Limb (tissue), 2 donors: Measurements from ENCODE around the gene SPTSSB.

Source experiments
- DNase-seq, 2 donors: peaks; one replicate each; pipeline ENCODE4 v3.0.0-alpha.2; 2016; ENCODE audit errors: extremely low spot score in 2 of 2

SPTSSB gene, protein sequence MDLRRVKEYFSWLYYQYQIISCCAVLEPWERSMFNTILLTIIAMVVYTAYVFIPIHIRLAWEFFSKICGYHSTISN

DNA sequence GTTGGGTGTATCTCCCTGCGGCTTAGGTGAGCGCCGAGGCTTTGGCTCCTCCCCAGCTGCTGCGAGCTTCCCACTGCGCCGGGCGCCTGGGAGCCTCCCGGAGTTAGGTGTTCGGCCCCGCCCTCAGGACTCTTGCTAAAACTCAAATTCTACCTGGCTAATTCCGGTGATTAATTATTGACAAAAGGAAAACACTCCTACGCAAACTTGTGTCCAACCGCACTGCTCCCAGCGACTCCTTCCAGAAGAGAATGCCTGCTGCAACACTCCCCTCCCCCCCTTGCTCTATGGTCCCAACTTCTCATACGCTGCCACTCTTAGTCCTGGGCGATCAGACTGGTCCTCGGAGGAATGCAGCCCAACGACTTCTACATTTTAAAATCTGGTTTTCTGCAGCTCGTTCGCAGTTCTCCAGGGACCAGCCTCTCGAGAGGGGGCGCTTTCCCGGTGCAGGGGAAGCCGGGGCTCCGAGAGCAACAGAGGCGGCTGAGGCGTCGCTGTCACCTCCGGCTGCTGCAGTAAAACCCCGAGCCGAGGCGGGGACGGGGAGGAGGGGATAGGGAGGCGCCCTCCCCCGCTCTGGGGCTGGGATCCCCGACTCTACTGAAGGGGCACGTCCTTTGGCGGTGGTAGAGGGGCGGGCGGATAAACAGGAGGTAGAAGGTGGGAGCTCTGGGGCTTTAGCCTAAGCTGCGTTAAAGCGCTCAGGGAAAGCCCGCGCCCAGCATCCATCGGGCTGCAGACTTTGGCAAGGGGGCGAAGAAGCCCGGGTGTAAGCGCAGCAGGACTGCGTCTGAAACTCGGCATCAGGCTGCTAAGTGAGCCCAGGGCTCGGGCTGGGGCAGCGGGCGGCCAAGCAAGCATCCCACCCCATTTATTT is at the start of gene SPTSSB:
Gene SPTSSB, minus strand, starts transcription at position 77 of the 880 bp plus-strand sequence. CDS start 25,194 bp downstream, outside the sequence.
- DNase-seq, result peak in 1 of 2 donors; percentile 66

DNA sequence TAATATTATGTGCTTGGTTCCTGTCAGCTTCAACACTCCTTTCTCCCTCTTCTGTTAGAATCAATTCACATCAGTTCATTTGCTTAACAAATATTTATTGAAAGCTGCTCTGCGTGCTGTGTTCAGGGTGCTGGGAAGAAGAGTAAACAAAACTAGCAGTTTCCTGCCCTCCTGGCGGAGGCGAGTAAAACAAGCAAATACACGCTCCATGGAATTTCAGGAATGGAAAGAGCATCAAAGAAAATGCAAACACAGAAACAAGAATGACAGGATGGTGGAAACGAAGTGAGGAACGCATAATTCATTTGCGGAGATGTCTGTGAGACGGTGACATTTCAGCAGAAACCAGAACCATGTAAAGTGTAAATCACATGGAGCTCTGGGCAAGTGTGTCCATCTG is 49.4 kb upstream of the SPTSSB start:
- DNase-seq, result no peak

DNA sequence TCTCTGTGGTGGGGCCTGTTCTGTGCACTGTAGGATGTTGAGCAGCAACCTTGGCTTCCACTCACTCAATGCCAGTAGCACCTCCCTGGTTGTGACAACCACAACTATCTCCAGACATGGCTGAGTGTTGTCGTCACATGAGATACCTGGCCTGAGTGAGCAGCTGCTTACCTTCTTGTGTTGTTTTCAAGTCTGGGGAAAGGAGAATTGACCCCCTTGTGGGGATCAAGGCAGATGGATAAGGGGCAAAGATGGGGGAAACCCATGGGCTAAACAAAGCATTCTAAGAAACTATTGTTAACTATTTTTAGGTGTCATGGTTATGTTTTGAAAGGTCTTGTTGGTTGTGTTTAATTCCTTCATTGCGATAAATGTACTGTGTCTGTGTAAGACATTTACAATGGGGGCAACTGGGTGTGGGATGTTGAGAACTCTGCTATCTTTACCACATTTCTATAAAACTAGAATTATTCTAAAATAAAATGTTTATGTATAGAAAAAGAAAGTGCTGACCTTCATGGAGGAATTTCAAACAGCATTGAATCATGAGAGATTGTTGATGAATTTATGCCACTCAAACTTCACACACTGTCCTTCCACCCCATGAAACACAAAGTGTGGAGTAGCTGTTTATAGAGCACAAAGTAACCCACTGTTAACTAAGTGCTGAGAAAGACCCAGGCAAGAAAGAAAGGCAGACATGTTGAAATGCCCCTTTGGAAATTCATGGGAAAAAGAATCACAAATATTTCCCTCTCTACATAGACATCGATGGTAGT is 48.4 kb upstream of the SPTSSB start:
- DNase-seq, result no peak

DNA sequence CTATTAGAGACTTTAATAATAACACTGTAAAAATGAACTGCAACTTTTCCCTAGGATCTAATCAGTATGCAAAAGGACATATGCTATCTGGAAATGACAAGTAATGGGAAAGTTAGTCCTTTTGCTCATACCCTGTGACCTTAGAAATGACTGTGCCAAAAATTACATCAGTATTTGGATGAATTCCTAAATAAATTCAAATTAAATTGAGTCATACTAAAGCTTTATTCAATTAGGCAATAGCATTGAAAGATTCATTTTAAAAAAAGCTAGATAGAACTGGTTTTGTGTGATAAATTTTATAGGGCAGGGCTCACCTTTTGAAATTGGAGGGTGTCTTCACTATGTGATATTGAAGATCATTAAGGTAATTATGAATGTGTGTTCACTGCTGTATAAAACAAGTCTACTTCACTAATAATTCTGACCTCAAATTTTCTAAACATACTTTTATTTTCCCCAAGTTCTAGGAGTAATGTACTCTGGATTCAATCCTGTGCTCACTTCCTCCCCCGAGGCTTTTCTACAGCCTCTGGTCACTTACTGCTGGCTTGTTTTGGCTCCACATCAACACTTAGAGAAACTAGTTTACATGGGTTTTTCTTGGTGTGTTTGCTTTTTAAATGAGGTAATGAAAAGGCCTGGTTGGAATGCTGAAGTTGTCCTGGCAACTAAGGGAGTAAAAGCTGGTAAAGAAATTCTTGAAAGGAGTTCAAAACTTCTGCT is 44.4 kb upstream of the SPTSSB start:
- peak in 1 of 2 donors; percentile 83 for DNase-seq

DNA sequence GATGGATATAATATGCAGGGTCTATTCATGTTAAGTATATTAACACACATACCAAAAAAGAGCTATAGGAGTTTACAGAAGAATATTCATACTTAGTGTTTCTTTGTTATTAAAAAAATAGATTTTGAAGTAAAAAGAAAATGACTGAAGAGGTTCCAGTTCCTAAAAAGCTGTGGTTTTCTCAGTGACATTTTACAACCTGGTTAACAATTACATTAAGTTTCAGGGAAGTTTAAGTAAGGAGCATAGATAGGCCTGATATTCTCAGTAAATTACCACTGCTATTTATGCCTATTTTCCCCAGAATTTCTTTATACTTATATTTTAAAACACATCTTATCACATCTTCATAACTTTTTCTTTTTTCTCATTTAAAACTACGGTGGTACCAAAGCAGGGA is 43.6 kb upstream of the SPTSSB start:
- no peak for DNase-seq

DNA sequence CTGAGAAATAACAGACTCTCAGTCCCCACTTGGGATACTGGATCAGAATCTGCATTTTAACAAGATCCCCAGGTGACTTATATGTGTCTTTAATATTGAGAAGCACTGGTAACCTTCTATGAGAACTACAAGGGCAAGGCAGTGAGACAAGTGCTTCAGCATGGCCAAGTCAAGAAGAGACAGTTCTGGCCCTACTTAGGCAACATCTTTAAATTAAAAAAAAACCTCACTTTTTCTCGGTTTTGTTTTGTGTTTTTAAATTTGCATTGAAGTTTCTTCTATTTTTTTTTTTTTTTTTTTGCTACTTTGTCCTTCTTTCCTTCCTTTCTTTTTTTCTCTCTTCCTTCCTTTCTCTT is 42.5 kb upstream of the SPTSSB start:
- DNase-seq, result no peak

DNA sequence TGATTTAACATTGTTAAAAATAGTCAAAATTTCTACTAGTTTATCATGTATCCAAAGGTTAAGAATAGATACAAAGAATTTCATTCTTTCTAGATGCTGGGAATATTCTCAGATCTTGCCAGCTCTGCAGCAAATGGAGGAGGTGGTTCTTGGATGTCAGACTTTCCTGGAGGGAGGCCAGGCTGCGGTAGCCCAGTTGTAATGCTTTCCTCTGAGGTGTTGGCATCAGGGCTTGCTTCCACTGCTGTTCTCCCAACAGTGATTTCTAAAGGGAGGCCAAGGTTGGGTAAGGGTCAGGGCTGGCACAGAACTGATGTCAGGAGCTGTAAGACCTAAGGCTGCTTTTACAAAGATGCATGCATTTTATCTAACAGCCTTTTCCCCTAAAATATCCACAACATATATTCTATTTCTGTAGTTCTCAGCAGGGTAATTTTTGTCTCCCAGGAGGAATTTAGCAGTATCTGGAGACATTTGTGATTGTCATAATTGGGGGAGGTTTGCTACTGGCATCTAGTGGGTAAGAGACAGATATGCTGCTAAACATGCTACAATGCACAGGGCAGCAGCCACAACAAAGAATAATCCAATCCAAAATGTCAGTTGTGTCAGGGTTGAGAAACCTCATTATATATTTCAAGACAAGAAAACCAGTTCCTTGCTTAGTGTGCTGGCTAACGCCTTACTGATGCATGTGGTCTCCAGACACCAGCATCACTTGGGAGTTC is 42.0 kb upstream of the SPTSSB start:
- peak; percentile 26 to 64 for DNase-seq

DNA sequence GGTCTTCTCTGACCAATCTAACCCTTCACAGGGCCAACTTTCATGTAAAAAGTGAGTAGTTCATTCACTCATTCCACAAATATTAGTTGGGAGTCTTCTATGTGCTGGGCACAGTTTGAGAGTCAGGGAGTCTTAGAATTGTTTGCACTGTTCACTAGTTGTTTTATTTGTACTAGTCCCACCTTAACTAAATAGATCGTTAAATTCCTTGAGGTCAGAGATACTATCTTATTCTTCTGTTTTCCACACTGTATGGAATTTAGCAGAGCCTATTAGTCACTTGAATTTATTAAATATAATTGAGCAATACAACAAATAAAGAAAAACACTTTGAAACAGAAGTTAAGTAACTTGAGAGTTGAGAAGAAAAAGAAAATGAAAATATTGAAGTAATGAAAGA is 40.8 kb upstream of the SPTSSB start:
- no peak for DNase-seq

DNA sequence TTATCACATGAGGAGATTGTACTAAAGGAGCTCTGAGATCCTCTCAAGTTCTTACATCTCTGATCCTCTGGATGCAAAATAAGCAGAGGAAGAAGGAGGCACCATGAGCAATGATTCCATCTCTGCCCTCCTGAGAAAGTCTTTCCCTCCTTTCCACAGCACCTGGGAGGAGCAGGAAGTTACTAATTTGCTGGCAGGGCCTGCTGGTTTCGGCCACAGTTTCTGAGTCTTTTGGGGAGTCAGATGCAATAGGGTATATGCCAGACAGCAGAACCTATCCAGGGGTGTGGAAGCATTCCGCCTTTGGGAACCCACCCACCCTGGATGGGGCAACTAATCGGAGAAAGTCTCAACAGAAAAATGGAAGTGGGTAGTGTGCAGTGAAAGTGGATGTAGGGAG is 38.5 kb upstream of the SPTSSB start:
- DNase-seq, result no peak

DNA sequence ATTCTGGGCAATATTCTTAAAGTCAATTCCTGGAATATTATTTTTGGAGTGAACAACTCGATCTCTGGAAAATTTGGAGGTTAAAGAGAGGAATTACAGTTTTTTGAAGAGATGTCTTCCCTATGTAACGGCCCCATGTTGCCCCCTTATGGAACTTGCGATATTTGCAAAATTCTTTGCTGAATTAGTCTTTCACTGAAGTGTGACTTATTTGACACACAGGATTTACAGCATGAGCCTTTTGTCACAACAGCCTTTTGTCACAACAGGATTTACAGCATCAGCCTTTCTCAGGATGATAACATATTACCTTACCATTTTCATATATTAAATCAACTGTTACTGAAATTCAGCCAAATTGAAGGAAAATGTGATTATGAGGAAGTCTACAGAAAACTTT is 37.8 kb upstream of the SPTSSB start:
- DNase-seq, result peak; percentile 47 to 65

DNA sequence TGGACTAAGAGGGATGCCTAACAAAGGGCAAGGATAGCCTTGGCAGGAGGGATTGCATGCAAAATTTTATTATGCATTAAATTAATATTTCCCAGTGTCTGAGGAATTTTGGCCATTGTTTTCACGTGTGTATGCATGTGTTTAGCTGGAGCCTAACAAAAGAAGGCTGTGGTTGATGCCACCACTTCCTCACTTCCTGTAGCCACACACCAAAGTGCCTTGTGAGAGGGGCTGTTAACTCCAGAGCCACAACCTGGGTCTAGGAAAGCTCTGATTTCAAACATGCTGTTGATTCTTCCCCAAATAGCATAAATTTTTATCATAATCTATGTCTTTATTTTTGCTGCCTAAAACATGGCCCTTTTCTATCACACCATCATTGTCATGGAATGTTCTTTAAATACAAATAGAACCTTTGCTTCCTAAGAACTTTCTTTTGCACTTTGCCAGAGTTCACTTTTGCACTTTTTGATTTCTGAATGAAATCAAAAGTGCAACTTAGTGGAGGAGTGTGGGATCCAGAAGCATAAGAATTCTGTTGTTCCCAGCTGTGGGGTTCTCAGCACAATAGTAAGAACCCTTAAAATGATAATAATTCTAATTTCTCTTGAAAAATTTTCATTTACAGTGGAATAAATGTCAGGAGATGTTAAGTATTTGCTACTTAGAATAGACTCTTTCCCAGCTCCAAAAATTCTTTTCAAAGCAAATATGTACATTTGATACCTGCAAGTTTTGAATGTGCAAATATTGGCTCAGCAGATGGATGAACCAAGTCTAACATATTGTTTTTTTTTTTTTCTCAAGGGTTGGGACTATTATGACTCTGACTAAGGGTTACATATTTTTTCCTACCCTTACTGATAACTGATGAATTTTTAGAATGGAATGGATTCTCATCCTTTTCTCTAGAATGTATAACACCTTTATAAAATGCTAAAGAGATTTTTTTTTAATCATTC is 35.6 kb upstream of the SPTSSB start:
- no peak for DNase-seq

DNA sequence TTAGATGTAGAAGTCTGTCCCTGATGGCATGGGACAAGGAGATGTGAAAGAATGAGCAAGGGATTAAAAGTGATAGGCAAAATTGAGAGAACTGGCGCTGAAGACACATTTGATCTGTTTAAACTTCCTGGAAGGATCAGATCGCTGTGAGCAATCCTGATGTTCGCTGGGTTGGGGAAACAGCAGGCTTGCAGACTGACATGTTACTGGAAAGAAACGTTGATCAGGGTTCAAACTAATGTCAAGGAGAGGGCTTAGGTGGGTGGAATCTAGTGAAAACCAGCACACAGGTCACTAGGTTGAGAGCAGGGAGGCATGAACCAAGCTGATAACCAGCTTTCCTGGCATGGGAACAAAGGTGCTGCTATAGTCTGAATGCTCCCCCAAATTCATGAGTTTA is 34.5 kb upstream of the SPTSSB start:
- DNase-seq, result no peak

DNA sequence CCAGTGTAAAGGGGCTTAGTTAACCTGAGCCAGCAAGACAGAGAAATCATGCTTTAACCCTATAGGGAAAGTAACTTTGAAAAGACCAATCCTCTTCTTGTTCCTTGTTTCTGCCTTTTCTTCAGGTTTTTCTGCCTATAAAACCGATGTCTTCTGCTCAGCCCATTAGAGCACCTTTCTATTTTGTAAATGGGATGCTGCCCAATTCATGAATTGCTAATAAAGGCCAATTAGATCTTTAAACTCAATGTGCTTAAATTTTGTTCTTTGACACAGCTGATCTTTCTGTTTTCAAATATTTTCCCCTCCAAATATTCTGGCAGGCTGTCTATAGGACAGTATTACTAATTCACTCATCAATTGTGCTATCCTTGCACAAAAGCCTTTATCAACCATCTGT is 33.8 kb upstream of the SPTSSB start:
- DNase-seq, result no peak

DNA sequence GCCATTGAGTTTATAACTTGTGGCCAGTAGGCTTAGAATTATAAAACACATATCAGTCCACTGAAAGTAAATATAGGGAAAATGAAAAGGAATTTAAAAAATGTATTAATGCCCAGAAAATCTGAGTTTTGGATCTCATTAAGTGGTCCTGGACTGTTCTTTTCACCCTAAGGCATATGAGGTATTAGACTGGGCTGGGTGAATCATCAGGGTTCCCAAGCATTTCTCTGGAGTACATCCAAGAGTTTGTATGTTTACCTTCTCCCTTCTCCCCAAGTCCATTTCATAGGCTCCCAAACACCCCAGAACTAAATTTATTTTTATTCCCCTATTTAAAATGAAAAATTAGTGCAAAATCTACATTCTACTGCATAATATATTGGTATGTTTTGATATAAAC is 31.9 kb upstream of the SPTSSB start:
- no peak for DNase-seq

DNA sequence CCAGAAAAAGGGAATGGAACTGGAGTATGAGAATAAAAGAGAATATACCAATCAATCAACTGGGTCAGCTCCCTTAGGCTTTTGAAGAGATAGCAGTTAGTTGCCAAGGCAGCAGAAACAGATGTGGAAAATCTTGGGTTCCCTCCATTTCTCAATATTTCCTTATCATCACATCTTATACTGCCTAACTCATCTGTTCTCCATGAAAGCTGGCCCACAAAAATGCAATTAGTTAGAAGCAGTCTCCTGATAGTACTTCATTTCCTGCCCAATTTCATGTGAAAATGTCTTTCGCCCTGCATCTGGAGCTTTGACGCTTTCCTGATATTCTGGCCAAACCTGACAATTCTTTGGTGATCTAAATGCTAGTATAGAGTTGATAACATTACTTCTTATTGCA is 30.1 kb upstream of the SPTSSB start:
- peak in 1 of 2 donors; percentile 51 for DNase-seq

DNA sequence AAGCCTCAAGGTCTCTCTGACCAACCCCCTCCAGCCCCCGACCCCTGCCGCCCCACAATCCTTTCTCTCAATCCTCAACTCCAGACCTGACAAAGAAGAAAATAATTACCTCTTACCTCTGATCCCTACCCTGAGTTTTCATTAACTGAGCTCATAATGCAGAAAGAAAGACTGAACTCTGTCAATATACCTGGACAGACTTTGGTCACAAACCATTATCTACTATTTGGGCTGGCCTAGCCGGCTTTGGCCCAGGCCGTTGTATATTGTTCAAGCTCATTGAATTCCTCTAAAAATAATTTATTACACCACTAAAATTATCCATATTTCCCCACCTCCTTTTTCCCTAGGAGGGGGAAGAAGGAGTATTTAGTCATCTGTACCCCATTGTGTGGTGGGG is 29.3 kb upstream of the SPTSSB start:
- DNase-seq, result no peak

DNA sequence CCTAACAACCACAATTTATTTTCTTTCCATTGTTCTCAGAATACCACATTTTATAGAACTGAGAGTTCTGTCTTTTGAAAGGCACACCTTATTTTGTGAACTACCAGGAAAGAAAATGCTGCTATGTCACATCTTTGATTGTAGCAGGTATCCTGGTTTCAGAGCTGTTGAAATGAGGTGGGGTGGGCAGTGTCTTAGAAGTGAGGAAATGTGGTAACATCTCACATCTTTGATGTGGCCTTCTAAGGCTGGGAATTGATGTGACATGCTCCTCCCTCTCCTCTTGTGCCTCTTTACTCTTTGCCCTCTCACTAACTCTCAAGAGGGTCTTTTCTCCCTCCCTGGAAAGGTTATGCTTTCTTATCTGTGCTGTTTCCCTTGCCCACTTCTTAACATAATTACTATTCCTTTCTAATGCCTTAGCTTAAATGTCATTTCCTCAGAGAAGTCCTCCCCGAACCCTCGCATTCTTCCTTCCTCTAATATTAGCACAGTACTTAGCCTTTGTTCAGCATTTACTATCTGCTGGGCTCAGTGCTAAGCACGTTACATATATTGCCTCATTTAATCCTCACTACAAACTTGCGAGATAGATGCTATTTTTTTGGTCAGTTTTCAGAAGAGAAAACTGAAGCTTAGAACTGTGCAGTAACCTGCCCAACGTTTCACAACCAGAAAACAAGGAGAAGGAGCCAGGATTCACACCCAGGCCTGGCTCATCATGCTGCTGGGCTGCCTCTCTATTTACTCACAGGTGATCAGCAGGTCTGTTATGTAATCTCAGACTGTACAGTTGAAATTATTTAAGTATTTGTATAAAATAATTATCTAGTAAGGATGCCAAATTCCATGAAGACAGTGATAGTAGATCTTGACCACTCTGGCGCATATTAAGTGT is 24.0 kb upstream of the SPTSSB start:
- no peak for DNase-seq

DNA sequence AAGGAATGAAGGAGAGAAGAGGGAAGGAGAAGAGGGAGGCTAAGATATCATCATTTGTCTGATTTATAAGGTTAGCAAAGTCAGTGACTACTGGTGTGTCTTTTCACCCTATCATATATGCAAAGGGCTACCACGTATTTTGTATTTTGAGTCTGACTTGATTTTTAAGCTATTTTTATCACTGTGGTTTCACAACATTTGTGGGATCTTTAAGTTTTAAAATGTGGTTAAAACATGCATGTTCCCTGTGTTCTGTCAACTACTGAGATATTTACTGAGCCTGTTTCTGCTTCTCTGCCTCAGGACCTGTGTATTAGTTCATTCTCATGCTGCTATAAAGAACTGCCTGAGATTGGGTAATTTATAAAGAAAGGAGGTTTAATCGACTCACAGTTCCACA is 22.5 kb upstream of the SPTSSB start:
- no peak for DNase-seq

DNA sequence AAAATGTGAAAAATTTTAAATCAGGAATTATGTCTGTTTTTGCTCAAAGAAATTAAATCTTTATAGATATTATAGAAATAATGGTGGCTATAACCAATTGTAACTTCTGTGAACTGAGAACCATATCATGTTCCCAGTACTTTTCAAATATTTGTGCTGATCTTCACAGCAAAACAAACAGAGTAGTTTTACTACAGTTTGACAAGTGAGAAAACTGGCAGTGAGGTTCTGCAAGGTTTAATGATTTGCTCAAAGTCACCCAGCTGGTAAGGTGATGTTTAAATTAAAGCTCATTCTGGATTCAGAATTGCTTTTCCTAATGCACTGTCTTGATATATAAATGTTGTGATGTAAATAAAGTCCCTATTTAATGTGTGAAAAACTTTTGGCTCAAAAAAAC is 22.0 kb upstream of the SPTSSB start:
- DNase-seq, result no peak
